ENCODE results near the gene FN3K. TPM values are rescaled to one million over a fixed set of nuclear protein-coding genes. Genes with fewer than 3 reads are reported as not detected.
A peak's percentile ranks its signal among the peaks of the same experiment; 100 is the strongest.

Gene FN3K
- total and polyA plus RNA-seq, 2 of the 13 experiments (the other 11 are each of a cell fraction or from before 2014, with no cell fraction given), result 3.5 to 12.2 TPM

DNA sequence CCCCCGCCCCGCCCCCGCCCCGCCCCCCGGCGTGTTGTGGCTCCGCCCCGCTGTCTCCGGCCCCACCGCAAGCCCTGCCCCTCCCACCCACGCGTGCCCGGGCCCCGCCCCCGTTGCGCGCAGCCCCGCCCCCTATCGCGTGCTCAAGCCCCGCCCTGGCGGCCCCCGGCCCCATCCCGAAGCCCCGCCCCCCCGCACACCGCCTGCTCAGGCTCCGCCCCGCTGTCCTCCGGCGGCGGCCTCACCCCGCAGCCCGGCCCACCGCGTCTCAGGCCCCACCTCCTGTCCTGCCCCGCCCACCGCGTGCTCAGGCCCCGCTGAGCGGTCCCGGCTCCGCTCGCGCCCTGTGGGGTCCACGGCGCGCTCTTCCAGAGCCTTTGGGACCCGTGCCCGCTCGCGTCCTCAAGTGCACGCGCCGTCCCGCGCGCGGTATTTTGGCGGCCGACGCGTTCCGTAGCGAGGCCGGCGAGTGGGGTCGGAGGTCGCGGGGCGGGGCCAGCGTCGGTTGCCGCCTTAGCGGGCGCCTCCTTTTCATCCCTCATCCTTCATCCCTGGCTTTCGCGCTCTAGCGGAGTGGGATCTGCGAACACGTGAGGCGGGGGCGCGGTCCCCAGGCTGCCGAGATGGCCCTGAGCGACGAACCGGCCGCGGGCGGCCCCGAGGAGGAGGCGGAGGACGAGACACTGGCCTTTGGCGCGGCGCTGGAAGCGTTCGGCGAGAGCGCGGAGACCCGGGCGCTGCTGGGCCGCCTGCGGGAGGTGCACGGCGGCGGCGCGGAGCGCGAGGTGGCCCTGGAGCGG is 16.4 kb downstream of the FN3K start, which contains the start of gene TBCD (continued):
- peak; percentile 94 for TF ChIP-seq MEIS1 (CRISPR knock-in tag; IDR thresholded peaks at IDR 0.05; ENCODE audit: borderline replicate concordance)

DNA sequence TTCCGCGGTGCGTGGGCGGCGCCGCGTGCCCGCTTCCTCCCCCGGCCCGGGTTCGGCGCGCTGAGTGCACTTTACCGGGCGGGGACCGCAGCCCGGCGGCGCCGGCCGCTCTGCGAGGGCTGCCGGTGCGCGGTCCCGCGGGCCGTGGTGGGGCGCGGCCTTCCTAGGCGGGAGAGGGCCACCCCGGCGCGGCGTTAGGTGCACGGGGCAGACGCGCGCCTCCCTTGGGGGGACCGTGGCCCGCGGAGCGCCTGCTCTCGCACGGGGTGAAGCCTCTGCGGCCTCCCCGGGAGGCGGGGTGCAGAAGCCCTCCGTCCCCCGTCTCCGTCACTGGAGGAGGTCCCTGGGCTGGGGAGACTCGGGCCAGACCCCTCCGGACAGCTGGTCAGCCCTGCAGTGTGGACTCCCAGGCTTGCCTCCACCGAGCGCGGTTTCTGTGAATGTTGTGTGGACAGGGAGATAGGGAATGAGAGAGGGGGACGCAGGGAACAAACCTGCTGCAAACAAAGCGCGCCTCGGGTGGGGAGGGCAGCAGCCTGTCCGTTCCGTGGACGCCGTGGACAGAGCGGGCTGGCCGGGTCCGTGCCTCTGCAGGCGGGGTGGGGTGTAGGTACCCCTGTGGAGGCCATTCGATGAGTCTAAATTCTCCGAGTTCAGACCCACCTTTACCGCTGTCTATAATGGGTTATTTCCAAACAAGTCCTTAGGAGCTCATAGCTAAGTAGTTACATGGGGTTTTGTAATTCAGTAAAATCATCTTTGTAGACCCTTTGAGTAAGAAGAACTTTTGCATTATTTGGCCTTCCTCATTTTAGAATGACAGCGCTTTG is 17.2 kb downstream of the FN3K start:
- H3K4me2 ChIP-seq (ENCODE audit: low read depth, low read length), result peak overlapping the region; percentile 75
- ChIA-PET POLR2A (interaction anchor here (1.2 to 1.3 kb wide), 3 partner anchors 14 to 36 kb away, joined by 3 to 6 read pairs (median 5); partner anchors contain the start of genes FN3K and FN3KRP), CTCF (ENCODE audit: low intra/inter-chr PET ratio, low total read pairs) (no interaction called here)
- intact Hi-C loops (cut with micrococcal nuclease; ENCODE audit: unreplicated experiment), result loop anchor here (1.0 to 5.0 kb wide), 2 partner anchors 14 to 35 kb away; partner anchors contain the start of gene FN3KRP
- peak overlapping the region; percentile 76 for H3K9ac ChIP-seq (ENCODE audit: insufficient read depth, low read depth, low read length)
- peak overlapping the region; percentile 84 for H3K27ac ChIP-seq (ENCODE audit: extremely low read length, insufficient read depth, low read length)
- H3K36me3 ChIP-seq (replicated peaks in 1 of 2; ENCODE audit: control insufficient read depth in 1 of 2, insufficient read depth in 2 of 2, low read length in 2 of 2), result peaks cover 5 to 10% of the 10 kb centered on the region in 2 experiments; a peak in 4 of 5 replicates
- no peaks in the 10 kb centered on the region; a peak in 1 of 5 replicates for H3K27me3 ChIP-seq (ENCODE audit: control insufficient read depth in 1 of 2, insufficient read depth in 2 of 2, low read length in 2 of 2)
- ATAC-seq (peak; percentile 50), DNase-seq (ENCODE audit: low spot score) (no peak), FAIRE-seq (no peak)
- no TSS peak for BruUV-seq (replicated peaks)
- peaks cover 14% of the 10 kb centered on the region for H3K79me2 ChIP-seq (ENCODE audit: insufficient read depth, low read length)
- H2AFZ ChIP-seq (ENCODE audit: low read length), result no peak overlapping the region
- H3K4me1 ChIP-seq (ENCODE audit: insufficient read depth, low read length), result peaks cover 22% of the 10 kb centered on the region
- in situ Hi-C loops (cut with HindIII; ENCODE audit: extremely low pct_ligation_motif_present, low pct_unique_long_range_greater_than_20kb), result loop anchor here (5.0 kb wide), 1 partner anchor 35 kb away; the partner anchor contains the start of gene FN3KRP
- no peaks in the 10 kb centered on the region for H4K20me1 ChIP-seq (ENCODE audit: insufficient read depth, low read length)
- H3K9me3 ChIP-seq (ENCODE audit: low read length), result no peaks in the 10 kb centered on the region
- 2% methylated on average over 40 of the region's 72 CpGs for WGBS (ENCODE audit: low lambda C conversion rate)
- H3K4me3 ChIP-seq (replicated peaks in 1 of 3; ENCODE audit: insufficient read depth in 1 of 3, low read depth in 2 of 3, low read length in 3 of 3), result peak overlapping the region; percentile 73 to 98 (median 95)
- TF ChIP-seq NFE2 (CRISPR knock-in tag; IDR thresholded peaks at IDR 0.05) (no peak), PCBP1 (IDR thresholded peaks at IDR 0.05; ENCODE audit: borderline replicate concordance, low read depth, low read length) (no peak), SRSF9 (IDR thresholded peaks at IDR 0.05; ENCODE audit: borderline replicate concordance, insufficient read depth, low read depth, low read length, poor library complexity, severe bottlenecking) (no peak), SP1 (IDR thresholded peaks at IDR 0.05) (no peak), SP1 (CRISPR knock-in tag; IDR thresholded peaks at IDR 0.05) (no peak), PTBP1 (IDR thresholded peaks at IDR 0.05; ENCODE audit: low read depth, low read length, poor library complexity, severe bottlenecking) (no peak), TCF12 (IDR thresholded peaks at IDR 0.05) (no peak), TCF12 (CRISPR knock-in tag; IDR thresholded peaks at IDR 0.05) (no peak), ZNF33B (CRISPR knock-in tag; IDR thresholded peaks at IDR 0.05) (no peak), PAWR (CRISPR knock-in tag; IDR thresholded peaks at IDR 0.05; ENCODE audit: borderline replicate concordance) (no peak), ZNF577 (CRISPR knock-in tag; IDR thresholded peaks at IDR 0.05; ENCODE audit: borderline replicate concordance, low read depth) (no peak), ZNF441 (CRISPR knock-in tag; IDR thresholded peaks at IDR 0.05; ENCODE audit: borderline replicate concordance) (no peak; the same call in 1 of the 2 replicates)
- TF ChIP-seq, protein P1, sequence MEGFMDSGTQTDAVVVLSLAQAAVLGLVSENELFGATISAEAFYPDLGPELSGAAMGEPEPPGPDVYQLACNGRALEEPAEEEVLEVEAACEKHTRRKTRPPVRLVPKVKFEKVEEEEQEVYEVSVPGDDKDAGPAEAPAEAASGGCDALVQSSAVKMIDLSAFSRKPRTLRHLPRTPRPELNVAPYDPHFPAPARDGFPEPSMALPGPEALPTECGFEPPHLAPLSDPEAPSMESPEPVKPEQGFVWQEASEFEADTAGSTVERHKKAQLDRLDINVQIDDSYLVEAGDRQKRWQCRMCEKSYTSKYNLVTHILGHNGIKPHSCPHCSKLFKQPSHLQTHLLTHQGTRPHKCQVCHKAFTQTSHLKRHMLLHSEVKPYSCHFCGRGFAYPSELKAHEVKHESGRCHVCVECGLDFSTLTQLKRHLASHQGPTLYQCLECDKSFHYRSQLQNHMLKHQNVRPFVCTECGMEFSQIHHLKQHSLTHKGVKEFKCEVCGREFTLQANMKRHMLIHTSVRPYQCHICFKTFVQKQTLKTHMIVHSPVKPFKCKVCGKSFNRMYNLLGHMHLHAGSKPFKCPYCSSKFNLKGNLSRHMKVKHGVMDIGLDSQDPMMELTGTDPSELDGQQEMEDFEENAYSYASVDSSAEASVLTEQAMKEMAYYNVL (CRISPR knock-in tag; IDR thresholded peaks at IDR 0.05; ENCODE audit: borderline replicate concordance), result no peak
- TF ChIP-seq, protein P2, sequence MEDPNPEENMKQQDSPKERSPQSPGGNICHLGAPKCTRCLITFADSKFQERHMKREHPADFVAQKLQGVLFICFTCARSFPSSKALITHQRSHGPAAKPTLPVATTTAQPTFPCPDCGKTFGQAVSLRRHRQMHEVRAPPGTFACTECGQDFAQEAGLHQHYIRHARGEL (CRISPR knock-in tag; IDR thresholded peaks at IDR 0.05), result no peak
- TF ChIP-seq, protein P3, sequence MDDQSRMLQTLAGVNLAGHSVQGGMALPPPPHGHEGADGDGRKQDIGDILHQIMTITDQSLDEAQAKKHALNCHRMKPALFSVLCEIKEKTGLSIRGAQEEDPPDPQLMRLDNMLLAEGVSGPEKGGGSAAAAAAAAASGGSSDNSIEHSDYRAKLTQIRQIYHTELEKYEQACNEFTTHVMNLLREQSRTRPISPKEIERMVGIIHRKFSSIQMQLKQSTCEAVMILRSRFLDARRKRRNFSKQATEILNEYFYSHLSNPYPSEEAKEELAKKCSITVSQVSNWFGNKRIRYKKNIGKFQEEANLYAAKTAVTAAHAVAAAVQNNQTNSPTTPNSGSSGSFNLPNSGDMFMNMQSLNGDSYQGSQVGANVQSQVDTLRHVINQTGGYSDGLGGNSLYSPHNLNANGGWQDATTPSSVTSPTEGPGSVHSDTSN (CRISPR knock-in tag; IDR thresholded peaks at IDR 0.05; ENCODE audit: borderline replicate concordance), result no peak
